Large intestine (tissue), 3 donors: Measurements from ENCODE around the gene USH2A. TPM values are rescaled to one million over a fixed set of nuclear protein-coding genes. Genes with fewer than 3 reads are reported as not detected.
"Not testable (repeated sequence)": the region's sequence is repeated elsewhere in the genome, so short reads cannot be mapped to it uniquely, and the experiment has no call there.

Experiments
- DNase-seq, 2 donors: peaks; one replicate each; pipeline versions ENCODE4 v3.0.0 to v3.0.0-alpha.2; 2013
- H3K27ac ChIP-seq: one replicate; pipeline ENCODE4 v1.5.1; 2013; ENCODE audit warnings: low read length
- H3K27me3 ChIP-seq: 2 replicates; pipeline ENCODE4 v1.6.1; 2013; ENCODE audit warnings: low read length; ENCODE audit not compliant: control insufficient read depth, insufficient read depth
- H3K36me3 ChIP-seq: 2 replicates; pipeline ENCODE4 v1.6.1; 2013; ENCODE audit warnings: low read length; ENCODE audit not compliant: control insufficient read depth, insufficient read depth
- H3K4me1 ChIP-seq: one replicate; pipeline ENCODE4 v1.6.1; 2013; ENCODE audit warnings: low read length; ENCODE audit not compliant: control insufficient read depth, insufficient read depth
- H3K4me3 ChIP-seq: one replicate; pipeline ENCODE4 v1.5.1; 2013; ENCODE audit warnings: low read length
- H3K9me3 ChIP-seq: one replicate; pipeline ENCODE4 v1.6.1; 2013; ENCODE audit warnings: mild to moderate bottlenecking, low read depth, low read length, moderate library complexity; ENCODE audit not compliant: control insufficient read depth
- WGBS: methylation state at CpG from one replicate; pipeline ENCODE4 v1.1.5; 2013; ENCODE audit warnings: low lambda C conversion rate; ENCODE audit not compliant: insufficient coverage; 5-methylcytosine and 5-hydroxymethylcytosine counted together
- polyA plus RNA-seq: library from polyadenylated mRNA; unstranded; fragments of 120-200 nt; gene quantifications from one replicate; pipeline ENCODE4 v1.2.1, GENCODE V29; 2013

The USH2A gene
- polyA plus RNA-seq, 1 donor = 0.06 TPM

DNA sequence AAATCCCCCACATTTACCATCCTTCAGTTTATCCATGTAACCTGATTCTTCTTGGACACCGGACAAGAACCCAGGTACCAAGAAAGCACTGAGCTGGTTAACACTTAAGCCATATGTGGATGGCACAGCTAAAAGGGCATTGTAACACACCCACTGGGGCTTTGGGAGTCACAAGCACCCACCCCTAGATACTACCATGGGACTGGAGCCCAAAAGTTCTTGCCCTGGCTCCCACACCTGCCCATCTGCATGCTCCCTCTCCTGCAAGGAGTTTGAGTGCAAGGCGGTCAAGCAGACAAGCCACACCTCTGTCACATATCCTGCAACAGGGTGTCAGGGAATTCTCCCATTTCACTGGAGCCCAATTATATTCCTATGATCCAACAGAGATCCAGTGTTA, 270.1 kb downstream of the USH2A start:
- Histone ChIP-seq H3K4me3 (no peak overlapping the region), H3K9me3 (no peaks in the 10 kb centered on the region), H3K4me1 (no peaks in the 10 kb centered on the region), H3K27ac (no peak overlapping the region), H3K27me3 (no peaks in the 10 kb centered on the region), H3K36me3 (no peaks in the 10 kb centered on the region)
- DNase-seq = no peak
- 100% methylated on average over 1 of the region's 2 CpGs for WGBS

DNA sequence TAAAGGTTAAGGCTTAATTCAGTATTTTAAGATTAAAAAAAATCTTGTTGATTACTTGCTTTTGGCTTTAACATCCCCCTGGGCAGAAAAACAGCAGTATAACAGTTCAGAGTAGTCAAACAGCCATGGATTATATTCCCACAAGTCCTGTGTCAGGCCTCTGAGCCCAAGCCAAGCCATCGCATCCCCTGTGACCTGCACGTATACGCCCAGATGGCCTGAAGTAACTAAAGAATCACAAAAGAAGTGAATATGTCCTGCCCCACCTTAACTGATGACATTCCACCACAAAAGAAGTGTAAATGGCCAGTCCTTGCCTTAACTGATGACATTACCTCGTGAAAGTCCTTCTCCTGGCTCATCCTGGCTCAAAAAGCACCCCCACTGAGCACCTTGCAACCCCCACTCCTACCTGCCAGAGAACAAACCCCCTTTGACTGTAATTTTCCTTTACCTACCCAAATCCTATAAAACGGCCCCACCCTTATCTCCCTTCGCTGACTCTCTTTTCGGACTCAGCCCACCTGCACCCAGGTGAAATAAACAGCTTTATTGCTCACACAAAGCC, 277.7 kb downstream of the USH2A start:
- not testable (repeated sequence) for H3K9me3 ChIP-seq, H3K36me3 ChIP-seq, H3K27ac ChIP-seq

DNA sequence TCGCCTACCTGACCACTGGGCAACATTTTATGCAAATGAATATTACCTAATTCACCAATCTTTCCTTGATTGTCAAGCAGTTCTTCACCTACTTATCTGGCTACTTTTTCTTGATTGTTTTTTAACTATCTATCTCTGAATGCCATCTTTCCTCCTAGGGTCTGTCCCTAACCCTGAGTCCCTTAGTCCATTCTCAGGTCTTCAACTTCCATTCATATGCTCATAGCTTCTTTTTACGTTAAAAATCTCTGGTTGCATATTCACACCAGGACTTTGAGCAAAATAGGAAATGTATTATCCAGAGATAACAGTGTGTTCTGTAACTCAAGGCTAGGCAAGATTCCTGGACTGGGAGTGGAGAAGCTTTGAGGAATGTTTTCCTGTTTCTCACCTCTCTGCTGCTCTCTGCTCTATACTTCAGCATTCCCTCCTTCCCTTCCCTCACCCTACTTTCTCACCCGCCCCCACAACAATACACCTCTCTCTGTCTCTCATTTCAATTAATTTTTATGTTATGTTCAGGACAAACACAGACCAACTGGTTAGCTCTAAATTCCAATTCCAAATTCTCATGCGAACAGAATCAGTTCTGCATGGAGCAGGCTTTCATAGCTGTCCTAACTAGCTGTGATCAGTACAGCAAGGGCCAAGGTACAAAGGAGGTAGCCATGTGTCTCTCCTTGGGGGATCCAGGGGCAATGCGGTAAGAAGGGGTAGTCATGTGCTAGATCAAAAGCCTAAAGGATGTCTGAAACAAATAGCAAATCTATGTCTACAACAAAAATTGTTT, 278.4 kb downstream of the USH2A start:
- Histone ChIP-seq H3K27me3 (no peaks in the 10 kb centered on the region), H3K4me3 (no peak overlapping the region), H3K9me3 (no peaks in the 10 kb centered on the region), H3K36me3 (no peaks in the 10 kb centered on the region), H3K4me1 (no peaks in the 10 kb centered on the region), H3K27ac (no peak overlapping the region)
- no peak for DNase-seq
- 88% methylated on average over 3 of the region's 5 CpGs for WGBS

More for the DNA sequence above, 277.7 kb downstream of the USH2A start:
- H3K4me3 ChIP-seq, DNase-seq, H3K27me3 ChIP-seq, H3K4me1 ChIP-seq: not testable (repeated sequence)
- no CpG with 5 or more reads among the region's 7 CpGs for WGBS

DNA sequence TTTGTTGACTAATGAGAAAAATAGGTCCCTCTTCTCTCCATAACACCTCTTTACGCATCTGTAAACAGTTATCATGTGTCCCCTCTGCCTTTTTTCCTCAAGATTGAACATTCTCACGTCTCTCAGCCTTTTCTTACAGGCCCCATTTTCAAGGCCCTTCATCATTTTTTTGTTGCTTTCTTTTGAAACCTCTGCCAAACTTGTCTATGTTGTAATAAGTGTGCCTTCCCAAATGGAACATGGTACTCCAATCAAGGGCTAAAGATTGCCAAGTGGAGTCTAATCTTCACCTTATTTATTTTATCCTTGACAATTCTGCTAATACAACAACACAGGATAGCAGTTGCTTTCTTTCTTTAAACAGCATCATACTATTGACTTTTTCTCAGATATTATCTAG, 280.3 kb downstream of the USH2A start:
- no peaks in the 10 kb centered on the region for H3K4me1 ChIP-seq
- H3K9me3 ChIP-seq = no peaks in the 10 kb centered on the region
- H3K27ac ChIP-seq = no peak overlapping the region
- 92% methylated on average over 2 of the region's 2 CpGs for WGBS
- no peaks in the 10 kb centered on the region for H3K27me3 ChIP-seq
- no peak for DNase-seq
- H3K36me3 ChIP-seq = no peaks in the 10 kb centered on the region
- H3K4me3 ChIP-seq = no peak overlapping the region

DNA sequence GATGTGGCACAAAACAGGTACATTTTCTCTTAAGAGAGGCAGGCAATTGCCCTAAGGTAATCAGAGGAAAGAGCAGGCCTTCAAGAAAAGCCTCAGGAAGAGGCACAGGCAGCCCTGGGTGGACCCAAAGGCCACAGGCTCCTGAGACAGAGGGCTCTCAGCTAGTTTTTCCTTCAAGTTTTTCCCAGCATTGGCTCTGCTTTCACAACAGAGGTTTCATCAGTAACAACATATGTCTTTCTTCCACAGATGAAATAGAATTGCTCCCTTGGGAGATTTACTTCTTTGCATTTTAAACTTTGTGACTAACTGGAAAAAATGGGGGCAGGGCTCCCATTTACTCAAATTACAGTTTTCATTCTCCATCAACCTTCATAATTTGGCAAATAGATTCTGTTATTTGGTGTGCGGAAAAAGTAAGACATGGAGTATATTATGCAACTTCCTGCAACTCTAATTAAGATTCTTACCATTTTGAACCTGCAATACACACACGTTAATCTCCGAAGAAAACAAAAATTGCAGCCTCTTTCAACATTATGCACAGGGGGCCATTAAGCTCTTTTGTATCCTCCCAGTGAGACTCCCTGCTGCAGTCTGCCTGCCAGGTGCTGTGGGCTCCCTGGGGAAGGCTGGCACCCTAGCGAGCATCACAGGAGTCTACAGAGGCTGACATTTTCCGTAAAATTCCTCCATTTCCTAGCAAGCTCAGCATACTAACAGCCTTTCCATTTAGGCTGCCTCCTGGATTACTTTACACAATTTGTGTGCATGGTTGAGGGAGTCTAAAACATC, 282.3 kb downstream of the USH2A start:
- 40% methylated on average over 1 of the region's 5 CpGs for WGBS
- Histone ChIP-seq H3K4me1 (no peaks in the 10 kb centered on the region), H3K4me3 (no peak overlapping the region), H3K27me3 (no peaks in the 10 kb centered on the region), H3K27ac (no peak overlapping the region), H3K36me3 (no peaks in the 10 kb centered on the region), H3K9me3 (no peaks in the 10 kb centered on the region)
- no peak for DNase-seq

DNA sequence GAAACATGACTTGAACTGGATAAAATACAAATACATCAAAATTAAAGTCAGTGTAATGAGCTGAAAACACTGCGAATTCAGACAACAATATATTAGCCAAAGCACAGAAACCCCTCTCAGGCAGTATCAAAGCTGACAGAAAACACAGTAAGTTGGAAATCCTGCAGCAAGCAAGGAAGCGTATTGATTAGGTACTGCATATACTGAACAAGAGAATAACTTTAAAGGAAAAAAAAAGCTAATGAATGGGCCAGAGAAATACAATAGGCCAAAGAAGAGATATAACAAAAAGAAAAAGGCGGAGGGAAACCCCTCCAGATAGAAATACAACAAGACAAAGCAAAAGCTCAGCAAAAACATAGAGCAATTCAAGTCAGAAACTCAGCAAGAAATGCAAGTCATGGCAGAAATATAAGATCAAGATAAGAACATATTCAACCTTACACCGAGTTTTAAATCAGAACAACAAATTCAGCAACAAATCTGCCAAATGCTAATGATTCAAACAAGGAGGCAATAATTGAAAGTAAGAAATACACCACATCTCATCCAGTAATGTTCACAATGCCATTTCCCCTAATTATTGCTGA, 299.0 kb downstream of the USH2A start:
- no peaks in the 10 kb centered on the region for H3K27me3 ChIP-seq
- DNase-seq = no peak
- 100% methylated on average over 1 of the region's 4 CpGs for WGBS
- no peaks in the 10 kb centered on the region for H3K4me1 ChIP-seq
- no peak overlapping the region for H3K4me3 ChIP-seq
- H3K36me3 ChIP-seq = no peaks in the 10 kb centered on the region
- no peaks in the 10 kb centered on the region for H3K9me3 ChIP-seq
- H3K27ac ChIP-seq = no peak overlapping the region

DNA sequence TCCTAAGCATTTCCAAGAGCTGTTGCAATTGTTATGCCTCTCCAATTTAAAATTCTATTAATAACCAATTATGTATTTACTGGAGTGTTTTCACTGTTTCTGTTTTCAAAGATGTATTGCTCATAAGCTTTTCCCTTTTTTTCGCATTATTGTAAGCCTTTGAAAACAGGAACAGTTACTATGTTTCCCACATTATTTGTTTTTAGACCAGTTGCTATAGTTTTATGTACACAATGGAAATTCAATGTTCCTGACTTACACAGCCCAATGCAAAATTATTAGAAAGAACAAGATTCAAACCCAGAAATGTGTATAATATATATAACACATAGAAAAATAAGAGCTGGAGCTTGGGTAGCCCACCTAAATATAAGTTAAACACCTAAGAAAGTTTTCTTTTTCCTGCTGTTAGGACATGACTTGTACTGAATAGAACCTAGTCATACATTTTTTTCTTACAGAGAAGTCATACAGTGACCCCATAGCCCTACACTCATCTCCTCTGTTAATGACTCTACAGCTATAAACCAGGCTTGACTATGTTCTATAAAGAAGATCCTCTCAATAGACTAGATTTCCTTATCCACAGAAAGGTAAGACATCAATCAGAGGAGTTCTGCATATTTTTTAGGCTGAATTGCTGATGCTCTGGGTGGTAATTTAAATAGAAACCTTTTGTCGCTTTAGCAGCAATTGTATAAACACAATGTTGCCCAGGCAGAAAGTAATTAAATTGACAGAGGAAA, 299.6 kb downstream of the USH2A start:
- Histone ChIP-seq H3K27ac (no peak overlapping the region), H3K36me3 (no peaks in the 10 kb centered on the region), H3K9me3 (no peaks in the 10 kb centered on the region), H3K4me3 (no peak overlapping the region), H3K4me1 (no peaks in the 10 kb centered on the region), H3K27me3 (no peaks in the 10 kb centered on the region)
- DNase-seq = no peak
- WGBS = 0% methylated on average over 1 of the region's 2 CpGs

DNA sequence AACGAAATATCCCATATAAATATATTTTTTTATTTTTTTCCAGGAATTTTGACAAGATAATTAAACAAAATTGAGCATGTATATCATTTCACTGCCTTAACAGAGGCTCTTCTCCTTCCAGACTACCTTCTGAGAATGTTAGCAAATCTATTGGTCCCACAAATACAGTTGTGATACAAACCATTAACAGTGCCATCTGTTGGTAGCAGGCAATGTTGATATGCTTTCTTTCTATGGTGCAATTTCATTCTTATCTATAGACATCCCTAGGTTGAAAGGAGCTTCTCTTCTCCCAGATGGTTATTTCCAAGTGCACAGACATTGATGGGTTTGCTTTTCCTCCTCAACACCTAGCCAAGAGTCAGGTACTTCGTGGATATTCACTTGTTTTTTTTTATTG, 303.6 kb downstream of the USH2A start:
- WGBS = 52% methylated on average over 2 of the region's 2 CpGs
- DNase-seq = peak; percentile 9 to 36
- H3K4me1 ChIP-seq = no peaks in the 10 kb centered on the region

DNA sequence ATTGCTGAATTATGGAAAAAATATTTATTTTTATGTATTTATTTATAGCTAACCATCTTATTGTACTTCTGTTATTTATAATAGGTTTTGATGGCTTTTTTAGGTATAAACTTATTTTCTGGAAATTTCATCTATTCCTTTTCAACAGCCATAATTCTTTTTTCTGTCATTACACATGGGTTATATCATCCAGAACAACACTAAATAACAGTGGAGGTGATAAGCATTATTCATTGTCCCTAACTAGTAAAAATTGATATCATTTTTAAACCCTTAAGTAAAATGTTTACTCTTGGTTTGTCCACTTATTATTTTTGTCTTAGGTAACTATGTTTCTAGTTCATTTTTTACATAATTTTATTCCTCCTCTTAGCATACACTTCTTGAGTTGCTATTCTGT, 309.1 kb downstream of the USH2A start:
- Histone ChIP-seq H3K27ac (no peak overlapping the region), H3K27me3 (no peaks in the 10 kb centered on the region), H3K4me1 (no peaks in the 10 kb centered on the region), H3K4me3 (no peak overlapping the region), H3K36me3 (no peaks in the 10 kb centered on the region), H3K9me3 (no peaks in the 10 kb centered on the region)
- no peak for DNase-seq

More for the DNA sequence above, 303.6 kb downstream of the USH2A start:
- H3K9me3 ChIP-seq = no peaks in the 10 kb centered on the region
- H3K4me3 ChIP-seq = no peak overlapping the region
- H3K27ac ChIP-seq = no peak overlapping the region
- H3K27me3 ChIP-seq = no peaks in the 10 kb centered on the region
- H3K36me3 ChIP-seq = no peaks in the 10 kb centered on the region

DNA sequence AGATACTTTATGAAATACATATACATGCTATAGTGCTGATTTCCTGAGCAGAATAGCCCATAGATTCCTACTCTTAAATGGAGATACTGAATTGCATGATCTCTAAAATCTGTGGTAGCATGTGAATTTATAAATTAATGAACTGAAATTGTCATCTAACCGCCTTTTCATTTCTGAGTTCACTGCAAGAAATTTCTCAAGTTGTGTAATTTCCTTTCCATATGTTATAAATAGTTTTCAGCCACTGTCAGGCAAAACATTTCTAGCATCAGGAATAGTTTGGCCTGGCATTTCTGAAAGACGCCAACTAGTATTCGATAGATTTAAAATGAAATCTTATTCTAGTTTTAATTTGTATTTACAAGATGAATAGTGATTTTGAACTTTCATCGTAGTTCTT, 310.1 kb downstream of the USH2A start:
- Histone ChIP-seq H3K4me3 (no peak overlapping the region), H3K27me3 (no peaks in the 10 kb centered on the region), H3K4me1 (no peaks in the 10 kb centered on the region), H3K36me3 (no peaks in the 10 kb centered on the region), H3K27ac (no peak overlapping the region), H3K9me3 (no peaks in the 10 kb centered on the region)
- WGBS = 86% methylated on average over 1 of the region's 4 CpGs
- DNase-seq = no peak
